HG03354 (cell line): Measurements from ENCODE around the gene OR13A1.
"Not testable (repeated sequence)": the region's sequence is repeated elsewhere in the genome, so short reads cannot be mapped to it uniquely, and the experiment has no call there.

ENCODE experiments used
- ATAC-seq: cut with Tn5 transposase; IDR thresholded peaks from one replicate; pipeline ENCODE4 v1.9.1; 2021; ENCODE audit warnings: mild to moderate bottlenecking; ENCODE audit not compliant: unreplicated experiment, poor library complexity, severe bottlenecking

Gene OR13A1, protein sequence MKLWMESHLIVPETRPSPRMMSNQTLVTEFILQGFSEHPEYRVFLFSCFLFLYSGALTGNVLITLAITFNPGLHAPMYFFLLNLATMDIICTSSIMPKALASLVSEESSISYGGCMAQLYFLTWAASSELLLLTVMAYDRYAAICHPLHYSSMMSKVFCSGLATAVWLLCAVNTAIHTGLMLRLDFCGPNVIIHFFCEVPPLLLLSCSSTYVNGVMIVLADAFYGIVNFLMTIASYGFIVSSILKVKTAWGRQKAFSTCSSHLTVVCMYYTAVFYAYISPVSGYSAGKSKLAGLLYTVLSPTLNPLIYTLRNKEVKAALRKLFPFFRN

DNA sequence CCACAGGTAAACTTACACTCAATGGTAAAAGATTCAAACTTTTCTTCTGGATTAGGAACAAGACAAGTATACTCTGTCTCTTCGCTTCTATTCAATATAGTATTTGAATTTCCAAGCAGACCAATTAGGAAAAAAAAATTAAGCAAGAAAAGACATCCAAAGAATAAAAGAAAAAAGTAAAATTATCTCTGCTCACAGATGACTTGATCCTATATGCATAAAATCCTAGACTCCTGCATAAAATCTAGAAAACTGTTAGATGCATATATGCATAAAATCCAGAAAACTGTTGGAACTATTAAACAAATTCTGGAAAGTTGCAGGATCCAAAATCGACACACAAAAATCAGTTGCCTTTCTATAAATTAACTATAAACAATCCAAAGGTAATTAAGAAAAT lies at the start of gene OR13A1:
OR13A1 (minus strand) TSS at position 101 of the 400 bp plus-strand sequence. CDS start 11,186 bp downstream, outside the sequence.
- ATAC-seq: no peak

DNA sequence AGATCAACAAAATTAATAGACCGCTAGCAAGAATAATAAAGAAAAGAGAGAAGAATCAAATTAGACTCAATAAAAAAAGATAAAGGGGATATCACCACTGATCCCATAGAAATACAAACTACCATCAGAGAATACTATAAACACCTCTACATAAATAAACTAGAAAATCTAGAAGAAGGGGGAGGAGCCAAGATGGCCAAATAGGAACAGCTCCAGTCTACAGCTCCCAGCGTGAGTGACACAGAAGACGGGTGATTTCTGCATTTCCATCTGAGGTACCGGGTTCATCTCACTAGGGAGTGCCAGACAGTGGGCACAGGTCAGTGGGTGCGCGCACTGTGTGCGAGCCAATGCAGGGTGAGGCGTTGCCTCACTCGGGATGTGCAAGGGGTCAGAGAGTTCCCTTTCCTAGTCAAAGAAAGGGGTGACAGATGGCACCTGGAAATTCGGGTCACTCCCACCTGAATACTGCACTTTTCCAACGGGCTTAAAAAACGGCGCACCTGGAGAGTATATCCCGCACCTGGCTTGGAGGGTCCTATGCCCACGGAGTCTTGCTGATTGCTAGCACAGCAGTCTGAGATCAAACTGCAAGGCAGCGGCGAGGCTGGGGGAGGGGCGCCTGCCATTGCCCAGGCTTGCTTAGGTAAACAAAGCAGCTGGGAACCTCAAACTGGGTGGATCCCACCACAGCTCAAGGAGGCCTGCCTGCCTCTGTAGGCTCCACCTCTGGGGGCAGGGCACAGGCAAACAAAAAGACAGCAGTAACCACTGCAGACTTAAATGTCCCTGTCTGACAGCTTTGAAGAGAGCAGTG lies 46.8 kb upstream of the OR13A1 start:
- not testable (repeated sequence) for ATAC-seq

DNA sequence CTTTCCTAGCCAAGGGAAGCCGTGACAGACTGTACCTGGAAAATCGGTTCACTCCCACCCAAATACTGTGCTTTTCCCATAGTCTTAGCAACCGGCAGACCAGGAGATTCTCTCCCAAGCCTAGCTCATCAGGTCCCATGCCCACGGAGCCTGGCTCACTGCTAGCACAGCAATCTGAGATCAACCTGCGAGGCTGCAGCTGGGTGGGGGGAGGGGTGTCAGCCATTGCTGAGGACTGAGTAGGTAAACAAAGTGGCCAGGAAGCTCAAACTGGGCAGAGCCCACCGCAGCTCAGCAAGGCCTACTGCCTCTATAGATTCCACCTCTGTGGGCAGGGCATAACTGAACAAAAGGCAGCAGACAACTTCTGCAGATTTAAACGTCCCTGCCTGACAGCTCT lies 43.6 kb upstream of the OR13A1 start:
- not testable (repeated sequence) for ATAC-seq

DNA sequence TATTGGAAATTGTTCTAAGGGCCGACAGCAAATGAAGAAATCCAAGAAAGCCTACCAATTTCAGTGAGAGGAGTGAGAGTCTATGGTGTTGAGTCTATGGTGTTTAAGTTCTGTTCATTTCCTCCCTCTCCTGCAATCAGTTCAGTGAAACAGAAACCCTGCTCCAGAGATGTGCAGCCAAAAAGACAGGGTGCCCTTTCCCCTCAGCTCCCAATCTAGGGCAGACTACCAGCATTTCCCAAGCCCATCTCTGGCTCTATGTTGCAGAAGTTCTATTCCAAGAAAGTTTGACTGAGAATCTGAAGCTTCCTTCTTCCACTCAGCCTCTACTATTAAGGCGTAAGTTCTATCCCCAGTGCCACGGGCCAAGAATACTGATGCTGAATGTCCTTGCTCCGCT lies 40.1 kb upstream of the OR13A1 start:
- no peak for ATAC-seq

DNA sequence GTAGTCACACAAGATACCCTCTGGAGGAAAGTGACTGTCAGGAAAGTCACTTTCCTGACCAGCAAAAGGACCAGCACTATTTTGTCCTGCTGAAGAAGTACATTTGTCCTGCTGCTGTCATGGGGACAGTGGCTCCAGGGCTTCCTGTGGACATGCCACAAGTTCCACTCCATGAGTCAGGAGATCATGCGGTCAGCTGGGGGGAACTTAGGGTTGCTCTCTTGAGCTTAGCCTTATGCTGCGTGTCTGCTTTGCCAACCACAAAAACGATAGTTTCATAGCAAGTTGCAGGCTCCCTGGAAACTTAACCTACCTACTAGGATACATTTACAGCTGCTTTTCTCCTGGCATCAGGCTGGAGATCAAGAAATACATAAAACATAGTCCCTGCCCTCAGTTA lies 38.9 kb upstream of the OR13A1 start:
- no peak for ATAC-seq

DNA sequence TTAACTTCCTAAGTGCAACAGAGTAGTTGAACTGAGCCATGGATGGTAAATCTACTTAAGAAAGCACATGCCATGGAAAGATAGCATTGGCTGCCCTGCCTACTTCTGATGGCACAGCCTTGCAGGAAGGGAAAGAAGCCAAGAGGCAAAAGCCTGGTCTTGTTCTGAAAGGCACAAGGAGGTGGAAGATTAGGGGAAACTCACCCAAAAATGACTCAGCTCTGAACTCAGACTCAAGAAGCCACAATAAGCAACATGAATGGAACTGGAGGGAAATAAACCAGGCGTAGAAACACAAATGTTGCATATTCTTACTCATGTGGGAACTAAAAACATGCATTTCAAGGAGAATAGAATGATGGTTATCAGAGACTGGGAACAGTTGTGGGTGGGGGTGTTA lies 37.8 kb upstream of the OR13A1 start:
- peak; percentile 56 for ATAC-seq

DNA sequence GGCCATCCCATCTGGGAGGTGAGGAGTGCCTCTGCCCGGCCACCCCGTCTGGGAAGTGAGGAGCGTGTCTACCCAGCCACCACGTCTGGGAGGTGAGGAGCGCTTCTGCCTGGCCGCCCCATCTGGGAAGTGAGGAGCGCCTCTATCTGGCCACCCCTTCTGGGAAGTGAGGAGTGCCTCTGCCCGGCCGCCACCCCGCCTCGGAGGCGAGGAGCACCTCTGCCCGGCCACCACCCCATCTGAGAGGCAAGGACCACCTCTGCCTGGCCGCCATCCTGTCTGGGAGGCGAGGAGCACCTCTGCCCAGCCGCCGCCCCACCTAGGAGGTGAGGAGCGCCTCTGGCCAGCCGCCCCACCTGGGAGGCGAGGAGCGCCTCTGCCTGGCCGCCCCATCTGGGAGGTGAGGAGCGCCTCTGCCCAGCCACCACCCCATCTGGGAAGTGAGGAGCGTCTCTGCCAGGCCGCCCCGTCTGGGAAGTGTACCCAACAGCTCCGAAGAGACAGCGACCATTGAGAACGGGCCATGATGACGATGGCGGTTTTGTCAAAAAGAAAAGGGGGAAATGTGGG lies 32.9 kb upstream of the OR13A1 start:
- ATAC-seq: not testable (repeated sequence)

DNA sequence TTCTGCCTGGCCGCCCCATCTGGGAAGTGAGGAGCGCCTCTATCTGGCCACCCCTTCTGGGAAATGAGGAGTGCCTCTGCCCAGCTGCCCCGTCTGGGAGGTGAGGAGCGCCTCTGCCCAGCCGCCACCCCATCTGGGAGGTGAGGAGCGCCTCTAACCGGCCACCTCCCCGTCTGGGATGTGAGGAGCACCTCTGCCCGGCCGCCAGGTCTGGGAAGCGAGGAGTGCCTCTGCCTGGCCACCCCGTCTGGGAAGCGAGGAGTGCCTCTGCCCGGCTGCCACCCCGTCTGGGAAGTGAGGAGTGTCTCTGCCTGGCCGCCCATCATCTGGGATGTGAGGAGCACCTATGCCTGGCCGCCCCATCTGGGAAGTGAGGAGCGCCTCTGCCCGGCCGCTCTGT lies 32.1 kb upstream of the OR13A1 start:
- ATAC-seq: not testable (repeated sequence)

DNA sequence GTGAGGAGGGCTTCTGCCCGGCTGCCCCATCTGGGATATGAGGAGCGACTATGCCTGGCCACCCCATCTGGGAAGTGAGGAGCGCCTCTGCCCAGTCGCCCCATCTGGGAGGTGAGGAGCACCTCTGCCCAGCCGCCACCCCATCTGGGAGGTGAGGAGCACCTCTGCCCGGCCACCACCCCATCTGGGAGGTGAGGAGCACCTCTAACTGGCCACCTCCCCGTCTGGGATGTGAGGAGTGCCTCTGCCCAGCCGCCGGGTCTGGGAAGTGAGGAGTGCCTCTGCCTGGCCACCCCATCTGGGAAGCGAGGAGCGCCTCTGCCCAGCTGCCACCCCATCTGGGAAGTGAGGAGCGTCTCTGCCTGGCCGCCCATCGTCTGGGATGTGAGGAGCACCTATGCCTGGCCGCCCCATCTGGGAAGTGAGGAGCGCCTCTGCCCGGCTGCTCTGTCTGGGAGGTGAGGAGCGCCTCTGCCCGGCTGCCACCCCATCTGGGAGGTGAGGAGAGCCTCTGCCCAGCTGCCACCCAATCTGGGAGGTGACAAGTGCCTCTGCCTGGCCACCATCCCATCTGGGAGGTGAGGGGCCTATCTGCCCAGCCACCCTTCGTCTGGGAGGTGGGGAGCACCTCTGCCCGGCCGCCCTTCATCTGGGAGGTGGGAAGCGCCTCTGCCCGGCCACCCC lies 31.4 kb upstream of the OR13A1 start:
- not testable (repeated sequence) for ATAC-seq

DNA sequence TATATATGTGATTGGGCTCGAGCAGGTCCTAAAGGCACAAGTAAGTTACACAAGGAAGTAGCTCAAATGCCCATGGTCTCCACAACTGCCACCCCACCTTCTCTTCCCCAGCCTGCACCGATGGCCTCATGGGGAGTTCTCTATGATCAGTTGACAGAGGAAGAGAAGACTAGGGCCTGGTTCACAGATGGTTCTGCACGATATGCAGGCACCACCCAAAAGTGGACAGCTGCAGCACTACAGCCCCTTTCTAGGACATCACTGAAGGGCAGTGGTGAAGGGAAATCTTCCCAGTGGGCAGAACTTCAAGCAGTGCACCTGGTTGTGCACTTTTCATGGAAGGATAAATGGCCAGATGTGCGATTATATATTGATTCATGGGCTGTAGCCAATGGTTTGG lies 25.0 kb upstream of the OR13A1 start:
- ATAC-seq: not testable (repeated sequence)

DNA sequence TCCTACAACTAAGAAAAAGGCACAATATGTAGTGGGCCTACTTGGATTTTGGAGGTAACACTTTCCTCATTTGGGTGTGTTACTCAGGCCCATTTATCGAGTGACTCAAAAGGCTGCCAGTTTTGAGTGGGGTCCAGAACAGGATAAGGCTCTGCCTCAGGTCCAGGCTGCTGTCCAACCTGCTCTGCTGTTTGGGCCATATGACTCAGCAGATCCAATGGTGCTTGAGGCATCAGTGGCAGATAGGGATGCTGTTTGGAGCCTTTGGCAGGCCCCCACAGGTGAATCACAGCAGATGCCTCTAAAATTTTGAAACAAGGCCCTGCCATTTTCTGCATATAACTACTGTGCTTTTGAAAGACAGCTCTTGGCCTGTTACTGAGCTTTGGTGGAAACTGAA lies 24.5 kb upstream of the OR13A1 start:
- no peak for ATAC-seq

DNA sequence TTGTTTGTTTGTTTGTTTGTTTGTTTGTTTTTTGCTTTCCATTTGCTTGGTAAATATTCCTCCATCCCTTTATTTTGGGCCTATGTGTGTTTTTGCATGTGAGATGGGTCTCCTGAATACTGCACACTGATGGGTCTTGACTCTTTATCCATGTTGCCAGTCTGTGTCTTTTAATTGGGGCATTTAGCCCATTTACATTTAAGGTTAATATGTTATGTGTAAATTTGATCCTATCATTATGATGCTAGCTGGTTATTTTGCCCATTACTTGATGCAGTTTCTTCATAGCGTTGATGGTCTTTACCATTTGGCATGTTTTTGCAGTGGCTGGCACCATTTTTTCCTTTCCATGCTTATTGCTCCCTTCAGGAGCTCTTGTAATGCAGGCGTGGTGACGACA lies 16.4 kb upstream of the OR13A1 start:
- ATAC-seq: not testable (repeated sequence)

DNA sequence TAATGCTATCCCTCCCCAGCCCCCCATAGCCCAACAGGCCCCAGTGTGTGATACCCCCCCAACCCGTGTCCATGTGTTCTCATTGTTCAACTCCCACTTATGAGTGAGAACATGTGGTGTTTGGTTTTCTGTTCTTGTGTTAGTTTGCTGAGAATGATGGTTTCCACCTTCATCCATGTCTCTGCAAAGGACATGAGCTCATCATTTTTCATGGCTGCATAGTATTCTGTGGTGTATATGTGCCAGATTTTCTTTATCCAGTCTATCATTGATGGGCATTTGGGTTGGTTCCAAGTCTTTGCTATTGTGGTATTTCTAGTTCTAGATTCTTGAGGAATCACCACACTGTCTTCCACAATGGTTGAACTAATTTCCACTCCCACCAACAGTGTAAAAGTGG lies 11.5 kb upstream of the OR13A1 start:
- ATAC-seq: not testable (repeated sequence)

DNA sequence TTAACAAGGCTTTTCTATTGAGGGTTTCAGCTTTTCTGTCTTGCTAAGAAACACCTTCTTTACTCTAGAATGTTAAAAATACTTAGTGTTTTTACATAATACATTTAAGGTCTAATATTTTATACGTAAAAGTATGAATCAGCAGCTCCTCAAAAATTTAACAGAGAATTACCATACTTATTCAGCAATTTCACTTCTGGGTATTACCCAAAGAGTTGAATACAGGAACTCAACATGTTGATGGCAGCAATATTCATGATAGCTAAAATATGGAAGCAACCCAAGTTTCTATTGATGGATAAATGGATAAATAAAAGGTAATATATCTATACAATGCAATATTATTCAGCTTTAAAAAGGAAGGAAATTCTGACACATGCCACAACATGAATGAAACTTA lies 9.7 kb upstream of the OR13A1 start:
- no peak for ATAC-seq

DNA sequence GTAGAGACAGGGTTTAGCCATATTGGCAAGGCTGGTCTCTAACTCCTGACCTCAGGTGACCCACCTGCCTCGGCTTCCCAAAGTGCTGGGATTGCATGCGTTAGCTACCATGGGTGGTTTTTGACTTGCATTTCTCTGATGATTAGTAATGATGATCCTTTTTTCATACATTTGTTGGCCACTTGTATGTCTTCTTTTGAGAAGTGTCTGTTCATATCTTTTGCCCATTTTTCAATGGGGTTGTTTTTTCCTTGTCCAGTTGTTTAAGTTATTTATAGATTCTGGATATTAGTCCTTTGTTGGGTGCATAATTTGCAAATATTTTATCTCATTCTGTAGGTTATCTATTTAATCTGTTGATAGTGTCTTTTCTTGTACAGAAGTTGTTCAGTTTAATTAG lies 4.3 kb upstream of the OR13A1 start:
- ATAC-seq: no peak

DNA sequence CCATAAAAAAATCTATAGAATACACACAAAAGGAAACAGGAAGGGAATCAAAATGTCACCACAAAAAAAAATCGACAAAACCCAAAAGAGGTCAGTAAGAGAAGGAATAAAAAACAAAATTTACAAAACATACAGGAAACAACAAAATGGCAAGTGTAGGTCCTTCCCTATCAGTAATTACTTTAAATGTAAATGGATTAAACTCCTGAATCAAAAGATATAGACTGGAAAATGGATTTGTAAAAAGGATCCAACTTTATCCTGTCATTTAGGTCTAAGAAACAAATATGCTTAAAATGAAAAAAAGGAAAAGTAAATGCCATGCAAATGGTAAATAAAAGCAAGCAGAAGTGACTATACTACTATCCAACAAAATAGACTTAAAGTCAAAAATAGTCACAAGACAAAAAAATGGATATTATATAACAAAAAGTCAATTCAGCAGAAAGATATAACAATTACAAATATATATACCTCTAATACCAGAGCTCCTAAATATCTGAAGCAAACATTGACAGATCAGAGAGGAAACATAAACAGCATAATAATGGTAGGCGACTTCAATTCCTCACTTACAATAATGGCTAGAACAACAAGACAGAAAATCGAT lies 2.0 kb downstream of the OR13A1 start:
- no peak for ATAC-seq

DNA sequence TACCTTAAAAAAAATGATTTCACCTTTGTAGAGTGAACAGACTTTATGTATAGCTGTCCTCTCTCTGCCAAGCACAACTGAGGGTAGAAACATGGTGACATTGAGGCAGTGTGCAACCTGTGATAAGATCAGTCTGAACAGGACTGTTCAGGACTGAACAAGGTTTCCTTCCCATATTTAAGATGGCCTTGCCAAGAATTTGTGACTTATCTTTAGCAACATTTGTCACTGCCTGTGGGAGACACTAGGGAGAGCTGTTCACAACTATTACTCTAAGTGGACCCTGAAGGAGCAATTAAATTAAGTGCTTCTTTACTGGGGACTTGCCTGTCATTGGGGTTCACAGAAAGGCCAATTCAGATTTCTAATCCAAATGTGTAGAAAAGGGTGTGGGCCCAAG lies 6.7 kb downstream of the OR13A1 start:
- ATAC-seq: peak; percentile 50

DNA sequence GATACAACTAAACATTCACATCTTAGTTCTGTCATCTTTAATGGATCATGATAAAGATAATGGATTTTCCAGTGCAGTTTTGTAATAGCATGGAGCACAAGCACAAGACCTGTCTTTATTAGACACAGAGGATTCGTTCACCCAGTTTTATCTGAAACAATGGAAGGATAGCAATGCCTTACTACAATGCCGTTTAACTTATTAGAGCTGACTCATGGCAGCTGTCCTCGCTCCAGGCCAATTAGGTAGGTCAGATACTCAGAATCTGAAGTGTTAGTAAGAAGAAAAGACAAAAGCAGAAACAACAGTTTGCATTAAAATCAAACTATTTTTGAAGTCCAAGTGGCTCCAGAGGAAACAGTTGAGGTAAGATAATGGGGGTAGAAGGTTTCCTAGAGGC lies 12.8 kb downstream of the OR13A1 start:
- ATAC-seq: no peak

DNA sequence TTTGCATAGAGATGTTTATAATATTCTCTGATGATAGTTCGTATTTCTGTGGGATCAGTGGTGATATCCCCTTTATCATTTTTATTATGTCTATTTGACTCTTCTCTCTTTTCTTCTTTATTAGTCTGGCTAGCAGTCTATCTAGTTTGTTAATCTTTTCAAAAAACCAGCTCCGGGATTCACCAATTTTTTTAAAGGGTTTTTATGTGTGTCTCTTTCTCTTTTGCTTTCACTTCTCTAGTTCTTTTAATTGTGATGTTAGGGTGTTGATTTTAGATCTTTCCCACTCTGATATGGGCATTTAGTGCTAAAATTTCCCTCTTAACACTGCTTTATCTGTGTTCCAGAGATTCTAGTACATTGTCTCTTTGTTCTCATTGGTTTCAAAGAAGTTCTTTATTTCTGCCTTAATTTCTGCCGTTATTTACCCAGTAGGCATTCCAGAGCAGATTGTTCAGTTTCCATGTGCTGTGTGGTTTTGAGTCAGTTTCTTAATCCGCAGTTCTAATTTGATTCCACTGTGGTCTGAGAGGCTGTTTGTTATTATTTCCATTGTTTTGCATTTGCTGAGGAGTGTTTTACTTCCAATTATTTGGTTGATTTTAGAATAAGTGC lies 17.0 kb downstream of the OR13A1 start:
- ATAC-seq: not testable (repeated sequence)
